Naive thymus-derived CD8-positive, alpha-beta T cell (primary cell): ENCODE measurements around the gene ZNF644. TPM values are rescaled to one million over a fixed set of nuclear protein-coding genes. Genes with fewer than 3 reads are reported as not detected.
A peak's percentile ranks its signal among the peaks of the same experiment; 100 is the strongest.

Experiments used
- ATAC-seq, 2 donors: fragments of 150-1000 bp; cut with Tn5 transposase in 1 of 2; sonication (Bioruptor Pico), chemical (Tn5 transposase) in 1 of 2; 1 replicate in 1 of 2; 2 replicates in 1 of 2; pipeline ENCODE4 v1.10.0; 2021; ENCODE audit warnings: mild to moderate bottlenecking in 2 of 2, moderate library complexity in 2 of 2
- POLR2A ChIA-PET: fragments of 350-600 bp; sonication (Branson Sonifier 250); formaldehyde crosslinking; loops from one replicate; lab custom pipeline; 2021; ENCODE audit warnings: antibody characterized with exemption; lab: Charles Lee
- DNase-seq, 10 donors: peaks; one replicate each; pipeline versions ENCODE4 v3.0.0 to v3.0.0-alpha.2; 2020 to 2022
- H3K27ac Mint-ChIP-seq, 10 donors: one replicate each; pipeline ENCODE4 v1.8.0; 2020 to 2022; ENCODE audit warnings: mild to moderate bottlenecking in 10 of 10, mixed read lengths in 10 of 10, moderate library complexity in 4 of 10, inconsistent platforms in 1 of 10
- H3K27me3 Mint-ChIP-seq, 5 donors: one replicate each; pipeline ENCODE4 v1.8.0; 2021 to 2022; ENCODE audit warnings: mixed read lengths in 5 of 5
- H3K36me3 Mint-ChIP-seq, 3 donors: one replicate each; pipeline ENCODE4 v1.8.0; 2020 to 2022; ENCODE audit warnings: mixed read lengths in 3 of 3, mild to moderate bottlenecking in 2 of 3, inconsistent platforms in 1 of 3
- H3K4me1 Mint-ChIP-seq, 4 donors: one replicate each; pipeline ENCODE4 v1.8.0; 2021 to 2022; ENCODE audit warnings: mixed read lengths in 4 of 4
- H3K4me3 Mint-ChIP-seq, 10 donors: one replicate each; pipeline ENCODE4 v1.8.0; 2020 to 2022; ENCODE audit warnings: mild to moderate bottlenecking in 10 of 10, mixed read lengths in 10 of 10, moderate library complexity in 6 of 10, inconsistent platforms in 1 of 10
- H3K9me3 Mint-ChIP-seq, 9 donors: one replicate each; pipeline ENCODE4 v1.8.0; 2020 to 2022; ENCODE audit warnings: mixed read lengths in 9 of 9, mild to moderate bottlenecking in 3 of 9, inconsistent platforms in 1 of 9, moderate library complexity in 1 of 9
- polyA plus RNA-seq, 3 donors: library from polyadenylated mRNA; unstranded; fragments of 300-500 nt; fragmentation: Illumina TruSeq; gene quantifications; one replicate each; pipeline ENCODE4 v1.2.3, GENCODE V29; 2021
- total RNA-seq, 8 experiments: library from RNA in 2 of 8; stranded (reverse) in 2 of 8; gene quantifications; one replicate each; pipeline ENCODE4 v1.2.3 and lab custom pipeline; 2021 to 2026

ZNF644 gene
- total and polyA plus RNA-seq, 5 experiments from 2014 or later = 44.4 to 78.5 (median 71.8) TPM

- POLR2A ChIA-PET = no interaction called here
- Mint-ChIP-seq H3K4me1 (peaks cover 26 to 59% (median 45%) of the 10 kb centered on the region in 4 donors), H3K4me3 (no peak overlapping the region), H3K27me3 (no peaks in the 10 kb centered on the region), H3K9me3 (peaks cover 0 to 2% (median 0%) of the 10 kb centered on the region in 9 donors), H3K27ac (peak overlapping the region in 3 of 10 donors; percentile 8 to 49 (median 8)), H3K36me3 (peaks cover 6 to 50% (median 23%) of the 10 kb centered on the region in 3 donors)
- ATAC-seq (no peak), DNase-seq (no peak)
Observed at GRCh38 chr1:90970208-90970607, 51.6 kb downstream of the ZNF644 start.

- ATAC-seq = peak in 1 of 2 donors; percentile 15
- no peak for DNase-seq
- Mint-ChIP-seq H3K27ac (peak overlapping the region in 4 of 10 donors; percentile 1 to 53 (median 6)), H3K4me3 (no peak overlapping the region), H3K36me3 (peaks cover 6 to 45% (median 22%) of the 10 kb centered on the region in 3 donors), H3K4me1 (peaks cover 21 to 57% (median 43%) of the 10 kb centered on the region in 4 donors), H3K27me3 (no peaks in the 10 kb centered on the region), H3K9me3 (no peaks in the 10 kb centered on the region)
- POLR2A ChIA-PET = no interaction called here
Observed at GRCh38 chr1:90969241-90969640, 52.6 kb downstream of the ZNF644 start.

- DNase-seq = peak in 2 of 10 donors; percentile 7 to 23
- Mint-ChIP-seq H3K4me1 (peaks cover 24 to 61% (median 51%) of the 10 kb centered on the region in 4 donors), H3K4me3 (no peak overlapping the region), H3K27ac (peak overlapping the region in 1 of 10 donors; percentile 17), H3K9me3 (peaks cover 0 to 6% (median 0%) of the 10 kb centered on the region in 9 donors), H3K36me3 (peaks cover 0 to 29% (median 14%) of the 10 kb centered on the region in 3 donors), H3K27me3 (no peaks in the 10 kb centered on the region)
- POLR2A ChIA-PET = no interaction called here
- ATAC-seq = peak in 1 of 2 donors; percentile 44
Observed at GRCh38 chr1:90964444-90965035, 57.3 kb downstream of the ZNF644 start.

GRCh38 chr1:90963651-90964050, 58.2 kb downstream of the ZNF644 start:
- Mint-ChIP-seq H3K4me1 (peaks cover 21 to 58% (median 49%) of the 10 kb centered on the region in 4 donors), H3K9me3 (peaks cover 0 to 10% (median 0%) of the 10 kb centered on the region in 9 donors), H3K36me3 (peaks cover 0 to 36% (median 21%) of the 10 kb centered on the region in 3 donors), H3K27ac (peak overlapping the region in 1 of 10 donors; percentile 22), H3K27me3 (no peaks in the 10 kb centered on the region), H3K4me3 (no peak overlapping the region)
- ATAC-seq (no peak), DNase-seq (no peak)
- POLR2A ChIA-PET = no interaction called here

- H3K27ac Mint-ChIP-seq = peak overlapping the region in 1 of 10 donors; percentile 22
- ATAC-seq = no peak
- peaks cover 23 to 61% (median 53%) of the 10 kb centered on the region in 4 donors for H3K4me1 Mint-ChIP-seq
- H3K27me3 Mint-ChIP-seq = no peaks in the 10 kb centered on the region
- no peak for DNase-seq
- H3K9me3 Mint-ChIP-seq = peaks cover 0 to 13% (median 0%) of the 10 kb centered on the region in 9 donors
- H3K36me3 Mint-ChIP-seq = peaks cover 0 to 40% (median 25%) of the 10 kb centered on the region in 3 donors
- POLR2A ChIA-PET = no interaction called here
- H3K4me3 Mint-ChIP-seq = no peak overlapping the region
Observed at GRCh38 chr1:90963236-90963635, 58.6 kb downstream of the ZNF644 start.

- no peak overlapping the region for H3K4me3 Mint-ChIP-seq
- H3K4me1 Mint-ChIP-seq = peaks cover 33 to 76% (median 69%) of the 10 kb centered on the region in 4 donors
- H3K9me3 Mint-ChIP-seq = peaks cover 0 to 14% (median 4%) of the 10 kb centered on the region in 9 donors
- ATAC-seq (no peak), DNase-seq (no peak)
- POLR2A ChIA-PET = no interaction called here
- H3K27me3 Mint-ChIP-seq = no peaks in the 10 kb centered on the region
- H3K36me3 Mint-ChIP-seq = peaks cover 18 to 56% (median 55%) of the 10 kb centered on the region in 3 donors
- no peak overlapping the region for H3K27ac Mint-ChIP-seq
Observed at GRCh38 chr1:90959352-90960206, 62.3 kb downstream of the ZNF644 start.

DNA sequence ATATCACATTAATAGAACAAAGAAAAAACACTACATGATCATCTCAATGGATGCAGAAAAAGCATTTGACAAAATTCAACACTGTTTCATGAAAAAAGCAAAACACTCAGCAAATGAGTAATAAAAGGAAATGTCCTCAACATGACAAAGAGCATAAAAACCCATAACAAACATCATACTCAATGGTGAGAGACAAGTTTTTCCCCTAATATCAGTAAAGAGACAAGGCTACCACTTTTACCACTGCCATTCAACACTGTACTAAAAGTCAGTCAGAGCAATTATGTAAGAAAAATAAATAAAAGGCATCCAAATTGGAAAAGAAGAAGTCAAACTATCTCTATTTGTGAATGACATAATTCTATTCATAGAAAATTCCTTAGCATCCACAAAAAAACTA, 64.3 kb downstream of the ZNF644 start:
- peaks cover 19 to 64% (median 61%) of the 10 kb centered on the region in 3 donors for H3K36me3 Mint-ChIP-seq
- no peaks in the 10 kb centered on the region for H3K27me3 Mint-ChIP-seq
- peaks cover 0 to 14% (median 5%) of the 10 kb centered on the region in 9 donors for H3K9me3 Mint-ChIP-seq
- DNase-seq = no peak
- ATAC-seq = no peak
- H3K4me3 Mint-ChIP-seq = peak overlapping the region in 4 of 10 donors; percentile 1 to 43 (median 14)
- peak overlapping the region in 1 of 10 donors; percentile 15 for H3K27ac Mint-ChIP-seq
- POLR2A ChIA-PET = no interaction called here
- H3K4me1 Mint-ChIP-seq = peaks cover 36 to 79% (median 74%) of the 10 kb centered on the region in 4 donors

GRCh38 chr1:90955769-90956168, 66.1 kb downstream of the ZNF644 start:
- no peaks in the 10 kb centered on the region for H3K27me3 Mint-ChIP-seq
- H3K27ac Mint-ChIP-seq = peak overlapping the region in 2 of 10 donors; percentile 1
- peak overlapping the region in 1 of 10 donors; percentile 1 for H3K4me3 Mint-ChIP-seq
- POLR2A ChIA-PET = interaction anchor here (0.5 kb wide), 1 partner anchor 12 kb away, joined by 4 read pairs; no protein-coding TSS in a partner anchor
- H3K4me1 Mint-ChIP-seq = peaks cover 43 to 92% (median 85%) of the 10 kb centered on the region in 4 donors
- no peak for ATAC-seq
- H3K36me3 Mint-ChIP-seq = peaks cover 19 to 65% (median 62%) of the 10 kb centered on the region in 3 donors
- H3K9me3 Mint-ChIP-seq = peaks cover 0 to 14% (median 6%) of the 10 kb centered on the region in 9 donors
- DNase-seq = no peak

GRCh38 chr1:90952906-90953305, 68.9 kb downstream of the ZNF644 start:
- POLR2A ChIA-PET = interaction anchor here (0.7 kb wide), 2 partner anchors 223 to 963 kb away, joined by 4 to 7 read pairs; no protein-coding TSS in a partner anchor
- no peaks in the 10 kb centered on the region for H3K27me3 Mint-ChIP-seq
- H3K4me3 Mint-ChIP-seq = peak overlapping the region in 2 of 10 donors; percentile 16 to 24

GRCh38 chr1:90951009-90951408, 70.8 kb downstream of the ZNF644 start:
- Mint-ChIP-seq H3K27me3 (no peaks in the 10 kb centered on the region), H3K36me3 (peaks cover 12 to 33% (median 23%) of the 10 kb centered on the region in 3 donors), H3K4me3 (peak overlapping the region in 2 of 10 donors; percentile 11 to 40), H3K27ac (peak overlapping the region in 2 of 10 donors; percentile 6 to 7), H3K4me1 (peaks cover 28 to 84% (median 68%) of the 10 kb centered on the region in 4 donors), H3K9me3 (peaks cover 0 to 8% (median 2%) of the 10 kb centered on the region in 9 donors)
- POLR2A ChIA-PET = no interaction called here
- ATAC-seq (no peak), DNase-seq (no peak)

More at GRCh38 chr1:90952906-90953305, 68.9 kb downstream of the ZNF644 start:
- Mint-ChIP-seq H3K27ac (peak overlapping the region in 4 of 10 donors; percentile 2 to 79 (median 37)), H3K36me3 (peaks cover 19 to 47% (median 37%) of the 10 kb centered on the region in 3 donors), H3K4me1 (peaks cover 39 to 86% (median 73%) of the 10 kb centered on the region in 4 donors), H3K9me3 (peaks cover 0 to 8% (median 2%) of the 10 kb centered on the region in 9 donors)
- DNase-seq = no peak
- no peak for ATAC-seq

DNA sequence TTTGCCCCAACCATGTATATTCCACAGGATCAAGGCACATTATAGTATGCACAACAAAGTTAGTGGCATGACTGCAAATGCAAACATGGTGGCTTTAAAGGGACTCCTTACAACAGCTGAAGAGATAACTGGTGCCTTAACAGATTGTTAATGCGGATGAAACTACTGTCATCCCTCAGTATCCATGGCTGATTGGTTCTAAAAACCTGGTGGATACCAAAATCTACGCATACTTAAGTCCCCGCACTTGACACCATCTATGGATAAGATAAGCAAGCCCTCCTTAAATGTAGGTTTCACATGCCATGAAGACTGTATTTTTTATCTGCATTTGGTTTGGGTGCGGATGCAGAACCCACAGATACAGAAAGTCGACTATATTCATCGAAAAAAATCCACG, 73.5 kb downstream of the ZNF644 start:
- Mint-ChIP-seq H3K27ac (no peak overlapping the region), H3K4me1 (peaks cover 23 to 71% (median 47%) of the 10 kb centered on the region in 4 donors), H3K4me3 (no peak overlapping the region), H3K9me3 (peaks cover 0 to 4% (median 0%) of the 10 kb centered on the region in 9 donors), H3K36me3 (peaks cover 0 to 23% (median 17%) of the 10 kb centered on the region in 3 donors), H3K27me3 (no peaks in the 10 kb centered on the region)
- DNase-seq (no peak), ATAC-seq (no peak)
- POLR2A ChIA-PET = no interaction called here

DNA sequence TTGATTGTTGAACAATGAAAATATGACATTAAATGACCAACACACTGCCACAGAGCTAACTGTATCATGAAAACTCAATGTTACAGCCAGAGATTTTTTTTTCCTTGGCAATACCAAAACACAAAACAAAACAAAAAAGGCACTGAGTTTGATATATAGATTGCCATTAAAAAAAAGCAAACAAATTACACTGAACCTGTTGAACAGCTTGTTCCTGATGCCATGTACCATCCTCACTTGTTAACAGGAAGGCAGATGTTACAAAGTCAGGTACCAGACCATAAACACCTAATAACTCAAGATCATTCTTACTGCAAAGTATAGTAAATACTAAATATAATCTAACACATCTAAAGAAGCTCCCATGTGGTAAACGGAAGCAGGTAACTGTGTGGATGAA, 75.2 kb downstream of the ZNF644 start:
- H3K36me3 Mint-ChIP-seq = peaks cover 0 to 15% (median 11%) of the 10 kb centered on the region in 3 donors
- peak overlapping the region in 2 of 10 donors; percentile 35 to 54 for H3K27ac Mint-ChIP-seq
- H3K4me3 Mint-ChIP-seq = no peak overlapping the region
- DNase-seq (no peak), ATAC-seq (no peak)
- H3K4me1 Mint-ChIP-seq = peaks cover 13 to 58% (median 32%) of the 10 kb centered on the region in 4 donors
- POLR2A ChIA-PET = no interaction called here
- H3K9me3 Mint-ChIP-seq = no peaks in the 10 kb centered on the region
- no peaks in the 10 kb centered on the region for H3K27me3 Mint-ChIP-seq
